Measurements from ENCODE around the gene SRMS. TPM values are rescaled to one million over a fixed set of nuclear protein-coding genes. Genes with fewer than 3 reads are reported as not detected.

Gene SRMS
- polyA plus RNA-seq, 1 donor from 2014 or later = not detected

GRCh38 chr20:63589261-63590217, 42.0 kb upstream of the SRMS start:
- Histone ChIP-seq H3K9me3 (ENCODE audit: low read length) (no peaks in the 10 kb centered on the region), H3K27me3 (ENCODE audit: insufficient read depth, low read depth, low read length) (no peaks in the 10 kb centered on the region), H3K4me3 (ENCODE audit: low read length) (no peak overlapping the region), H3F3A (ENCODE audit: insufficient read depth, low read length, poor library complexity, severe bottlenecking) (no peaks in the 10 kb centered on the region), H3K9me2 (ENCODE audit: insufficient read depth, low read length) (no peaks in the 10 kb centered on the region), H4K20me1 (ENCODE audit: insufficient read depth) (no peaks in the 10 kb centered on the region), H3K79me2 (replicated peaks; ENCODE audit: insufficient read depth, low read length) (no peaks in the 10 kb centered on the region), H3K27ac (ENCODE audit: low read length) (no peak overlapping the region), H3K36me3 (ENCODE audit: insufficient read depth, low read length) (no peaks in the 10 kb centered on the region), H2AFZ (ENCODE audit: low read depth, low read length) (no peak overlapping the region), H3K4me2 (ENCODE audit: low read length) (no peak overlapping the region), H3K9ac (ENCODE audit: low read length) (no peak overlapping the region)
- TF ChIP-seq, protein P1, sequence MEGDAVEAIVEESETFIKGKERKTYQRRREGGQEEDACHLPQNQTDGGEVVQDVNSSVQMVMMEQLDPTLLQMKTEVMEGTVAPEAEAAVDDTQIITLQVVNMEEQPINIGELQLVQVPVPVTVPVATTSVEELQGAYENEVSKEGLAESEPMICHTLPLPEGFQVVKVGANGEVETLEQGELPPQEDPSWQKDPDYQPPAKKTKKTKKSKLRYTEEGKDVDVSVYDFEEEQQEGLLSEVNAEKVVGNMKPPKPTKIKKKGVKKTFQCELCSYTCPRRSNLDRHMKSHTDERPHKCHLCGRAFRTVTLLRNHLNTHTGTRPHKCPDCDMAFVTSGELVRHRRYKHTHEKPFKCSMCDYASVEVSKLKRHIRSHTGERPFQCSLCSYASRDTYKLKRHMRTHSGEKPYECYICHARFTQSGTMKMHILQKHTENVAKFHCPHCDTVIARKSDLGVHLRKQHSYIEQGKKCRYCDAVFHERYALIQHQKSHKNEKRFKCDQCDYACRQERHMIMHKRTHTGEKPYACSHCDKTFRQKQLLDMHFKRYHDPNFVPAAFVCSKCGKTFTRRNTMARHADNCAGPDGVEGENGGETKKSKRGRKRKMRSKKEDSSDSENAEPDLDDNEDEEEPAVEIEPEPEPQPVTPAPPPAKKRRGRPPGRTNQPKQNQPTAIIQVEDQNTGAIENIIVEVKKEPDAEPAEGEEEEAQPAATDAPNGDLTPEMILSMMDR (IDR thresholded peaks at IDR 0.05; ENCODE audit: poor library complexity, severe bottlenecking) = no peak
- no peak for TF ChIP-seq MXI1 (conservative IDR thresholded peaks at IDR 0.05; ENCODE audit: poor library complexity, severe bottlenecking)
- TF ChIP-seq RAD21 (conservative IDR thresholded peaks at IDR 0.05) = no peak
- no peak for TF ChIP-seq POLR2AphosphoS5 (IDR thresholded peaks at IDR 0.05)
- no peak for TF ChIP-seq SMC3 (conservative IDR thresholded peaks at IDR 0.05; ENCODE audit: poor library complexity)
- TF ChIP-seq TAF1 (IDR thresholded peaks at IDR 0.05; ENCODE audit: low read depth) = no peak
- TF ChIP-seq REST (IDR thresholded peaks at IDR 0.05; ENCODE audit: borderline replicate concordance) = no peak
- no peak for TF ChIP-seq EZH2 (IDR thresholded peaks at IDR 0.05; ENCODE audit: borderline replicate concordance, insufficient read depth, low read length, poor library complexity, severe bottlenecking)
- TF ChIP-seq EP300 (conservative IDR thresholded peaks at IDR 0.05; ENCODE audit: poor library complexity, severe bottlenecking) = no peak

DNA sequence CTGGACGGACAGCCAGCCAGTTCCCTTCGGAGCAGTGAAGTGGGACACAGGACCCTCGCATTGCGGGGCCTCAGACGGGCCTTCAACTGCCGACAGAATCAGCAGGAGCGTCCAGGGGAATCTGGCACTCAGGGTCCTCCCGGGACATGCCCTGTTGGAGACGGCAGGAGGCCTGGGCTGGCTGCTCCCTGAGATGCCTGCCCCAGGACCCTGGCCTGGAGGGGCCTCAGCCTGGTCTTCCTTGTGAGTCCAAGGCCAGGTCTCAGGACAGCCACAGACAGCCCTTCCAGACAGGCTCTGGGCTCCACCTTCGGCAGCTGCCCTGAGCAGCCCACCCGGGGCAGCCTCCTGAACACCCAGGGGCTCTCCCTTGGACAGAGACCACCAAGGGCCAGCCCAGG, 41.1 kb upstream of the SRMS start:
- H3F3A ChIP-seq (ENCODE audit: insufficient read depth, low read length, poor library complexity, severe bottlenecking) = no peaks in the 10 kb centered on the region
- H3K4me2 ChIP-seq (ENCODE audit: low read length) = no peak overlapping the region
- no peak overlapping the region for H3K4me3 ChIP-seq (ENCODE audit: low read length)
- H3K9me3 ChIP-seq (ENCODE audit: low read length) = no peaks in the 10 kb centered on the region
- H3K27ac ChIP-seq (ENCODE audit: low read length) = no peak overlapping the region
- no peaks in the 10 kb centered on the region for H3K36me3 ChIP-seq (ENCODE audit: insufficient read depth, low read length)
- H3K9ac ChIP-seq (ENCODE audit: low read length) = no peak overlapping the region
- no peaks in the 10 kb centered on the region for H3K9me2 ChIP-seq (ENCODE audit: insufficient read depth, low read length)
- no peaks in the 10 kb centered on the region for H3K27me3 ChIP-seq (ENCODE audit: insufficient read depth, low read depth, low read length)
- no peak overlapping the region for H2AFZ ChIP-seq (ENCODE audit: low read depth, low read length)
- no peaks in the 10 kb centered on the region for H3K79me2 ChIP-seq (replicated peaks; ENCODE audit: insufficient read depth, low read length)
- TF ChIP-seq EP300 (conservative IDR thresholded peaks at IDR 0.05; ENCODE audit: poor library complexity, severe bottlenecking) (no peak), MXI1 (conservative IDR thresholded peaks at IDR 0.05; ENCODE audit: poor library complexity, severe bottlenecking) (no peak), TAF1 (IDR thresholded peaks at IDR 0.05; ENCODE audit: low read depth) (no peak), SMC3 (conservative IDR thresholded peaks at IDR 0.05; ENCODE audit: poor library complexity) (no peak), EZH2 (IDR thresholded peaks at IDR 0.05; ENCODE audit: borderline replicate concordance, insufficient read depth, low read length, poor library complexity, severe bottlenecking) (no peak), REST (IDR thresholded peaks at IDR 0.05; ENCODE audit: borderline replicate concordance) (no peak), RAD21 (conservative IDR thresholded peaks at IDR 0.05) (no peak), POLR2AphosphoS5 (IDR thresholded peaks at IDR 0.05) (no peak)
- TF ChIP-seq, protein P1 (IDR thresholded peaks at IDR 0.05; ENCODE audit: poor library complexity, severe bottlenecking) = no peak
- H4K20me1 ChIP-seq (ENCODE audit: insufficient read depth) = no peaks in the 10 kb centered on the region

Measured in neural cell (in vitro differentiated cells).